ENCODE measurements around the gene LRRFIP1. TPM values are rescaled to one million over a fixed set of nuclear protein-coding genes. Genes with fewer than 3 reads are reported as not detected.

LRRFIP1 gene
- total and polyA plus RNA-seq, 10 of the 15 experiments (the other 5 are each of a cell fraction or from before 2014, with no cell fraction given) = 36.2 to 120 (median 74.3) TPM

GRCh38 chr2:237798236-237799059 is 171.1 kb downstream of the LRRFIP1 start, which contains the start of gene RBM44 (continued):
- TF ChIP-seq TBL1XR1 (IDR thresholded peaks at IDR 0.05; ENCODE audit: low read depth, low read length) (no peak), HDAC6 (IDR thresholded peaks at IDR 0.05; ENCODE audit: unreplicated experiment) (no peak)

GRCh38 chr2:237799060-237799428 is 171.7 kb downstream of the LRRFIP1 start:
- Histone ChIP-seq H3K4me2 (ENCODE audit: control insufficient read depth, insufficient read depth) (no peak overlapping the region), H3K4me1 (ENCODE audit: control insufficient read depth, insufficient read depth, low read length) (no peaks in the 10 kb centered on the region), H3K79me2 (ENCODE audit: control insufficient read depth, insufficient read depth, low read length) (no peaks in the 10 kb centered on the region), H2AFZ (ENCODE audit: control insufficient read depth, low read depth, low read length) (no peak overlapping the region), H3K27ac (ENCODE audit: control insufficient read depth, insufficient read depth) (no peak overlapping the region), H3K27me3 (replicated peaks in 1 of 2; ENCODE audit: control insufficient read depth in 2 of 2, insufficient read depth in 2 of 2, low read length in 1 of 2) (no peaks in the 10 kb centered on the region), H3K9ac (ENCODE audit: control insufficient read depth, insufficient read depth, low read length) (no peak overlapping the region), H4K20me1 (ENCODE audit: control insufficient read depth, insufficient read depth) (no peaks in the 10 kb centered on the region), H3K4me3 (no peak overlapping the region), H3K36me3 (ENCODE audit: control insufficient read depth in 2 of 2, insufficient read depth in 2 of 2, low read length in 1 of 2) (no peaks in the 10 kb centered on the region), H3K9me3 (replicated peaks; ENCODE audit: control insufficient read depth, insufficient read depth, low read length) (no peaks in the 10 kb centered on the region; the same call in 2 of the 3 replicates)
- BruUV-seq (replicated peaks) = no TSS peak
- no peak for DNase-seq (ENCODE audit: low read depth, low spot score)
- in situ Hi-C loops (cut with MboI) = no loop called here
- ChIA-PET SMC1A (ENCODE audit: uncharacterized antibody, unreplicated experiment) (no interaction called here), CTCF (no interaction called here), RAD21 (ENCODE audit: unreplicated experiment) (no interaction called here), POLR2A (no interaction called here)
- FAIRE-seq = no peak
- intact Hi-C loops (cut with micrococcal nuclease; ENCODE audit: unreplicated experiment) = no loop called here
- over 99% methylated on average over 32 of the region's 34 CpGs for WGBS (ENCODE audit: insufficient coverage, insufficient replicate concordance, low lambda C conversion rate, missing lambda C conversion rate)
- no peak for ATAC-seq
- TF ChIP-seq TBL1XR1 (IDR thresholded peaks at IDR 0.05; ENCODE audit: low read depth, low read length) (no peak), ESRRA (IDR thresholded peaks at IDR 0.05; ENCODE audit: low read length) (no peak), USF2 (IDR thresholded peaks at IDR 0.05; ENCODE audit: borderline replicate concordance, low read depth, low read length) (no peak), HDAC6 (IDR thresholded peaks at IDR 0.05; ENCODE audit: unreplicated experiment) (no peak), YBX1 (IDR thresholded peaks at IDR 0.05) (no peak), MEF2A (IDR thresholded peaks at IDR 0.05; ENCODE audit: insufficient read depth, low read depth, low read length) (no peak), RUNX3 (IDR thresholded peaks at IDR 0.05; ENCODE audit: low read length) (no peak), POLR2AphosphoS5 (IDR thresholded peaks at IDR 0.05; ENCODE audit: low read length) (no peak), SIX5 (IDR thresholded peaks at IDR 0.05; ENCODE audit: low read depth, low read length, severe bottlenecking) (no peak), CEBPZ (IDR thresholded peaks at IDR 0.05; ENCODE audit: low read depth, low read length) (no peak)

All from GM12878 (cell line).